Measurements from ENCODE around the gene ELMO1. TPM values are rescaled to one million over a fixed set of nuclear protein-coding genes. Genes with fewer than 3 reads are reported as not detected.

ELMO1 gene
- total and polyA plus RNA-seq, 12 donors, result 7.5 to 46.8 (median 14.9) TPM

GRCh38 chr7:36971515-36972139 is 477.0 kb downstream of the ELMO1 start:
- WGBS, 4 donors, result 78 to 89% (median 82%) methylated on average over 9 of the region's 9 CpGs
- H3K27ac ChIP-seq, result peak overlapping the region in 1 of 5 donors; percentile 10
- DNase-seq, result no peak
- no peaks in the 10 kb centered on the region for H3K9me3 ChIP-seq (replicated peaks in 1 of 3)
- H3K4me1 ChIP-seq (replicated peaks in 1 of 2), result peaks cover 0 to 17% of the 10 kb centered on the region in 2 donors
- intact Hi-C loops (cut with DNase I), result no loop called here
- TF ChIP-seq CTCF (IDR thresholded peaks at IDR 0.05), result no peak
- TF ChIP-seq POLR2A (IDR thresholded peaks at IDR 0.05), result no peak
- H3K36me3 ChIP-seq (replicated peaks in 1 of 2), result no peaks in the 10 kb centered on the region
- no peak overlapping the region for H3K4me3 ChIP-seq
- no peaks in the 10 kb centered on the region for H3K27me3 ChIP-seq

- no peak overlapping the region for H3K4me3 ChIP-seq
- no peaks in the 10 kb centered on the region for H3K27me3 ChIP-seq
- intact Hi-C loops (cut with DNase I), result no loop called here
- TF ChIP-seq POLR2A (IDR thresholded peaks at IDR 0.05), result no peak
- TF ChIP-seq CTCF (IDR thresholded peaks at IDR 0.05), result no peak
- DNase-seq, result no peak
- WGBS, 4 donors, result 85 to 93% (median 90%) methylated on average over 5 of the region's 5 CpGs
- no peaks in the 10 kb centered on the region for H3K9me3 ChIP-seq (replicated peaks in 1 of 3)
- H3K36me3 ChIP-seq (replicated peaks in 1 of 2), result no peaks in the 10 kb centered on the region
- H3K4me1 ChIP-seq (replicated peaks in 1 of 2), result peaks cover 0 to 17% of the 10 kb centered on the region in 2 donors
- H3K27ac ChIP-seq, result peak overlapping the region in 1 of 5 donors; percentile 25
These were observed 477.8 kb downstream of the ELMO1 start for GRCh38 chr7:36970551-36971514.

- TF ChIP-seq POLR2A (IDR thresholded peaks at IDR 0.05) (no peak), CTCF (IDR thresholded peaks at IDR 0.05) (no peak)
- peak in 1 of 7 donors; percentile 15 for DNase-seq
- no peak overlapping the region for H3K4me3 ChIP-seq
- H3K27ac ChIP-seq, result no peak overlapping the region
- H3K4me1 ChIP-seq (replicated peaks in 1 of 2), result peaks cover 0 to 17% of the 10 kb centered on the region in 2 donors
- H3K9me3 ChIP-seq (replicated peaks in 1 of 3), result no peaks in the 10 kb centered on the region
- H3K27me3 ChIP-seq, result no peaks in the 10 kb centered on the region
- no peaks in the 10 kb centered on the region for H3K36me3 ChIP-seq (replicated peaks in 1 of 2)
- intact Hi-C loops (cut with DNase I), result loop anchor here in 1 of 2 donors (5.0 kb wide), 1 partner anchor 213 kb away; no protein-coding TSS in a partner anchor
These were observed 479.3 kb downstream of the ELMO1 start for GRCh38 chr7:36969376-36969775.

GRCh38 chr7:36967387-36967786 is 481.3 kb downstream of the ELMO1 start:
- 27 to 36% (median 31%) methylated on average over 4 of the region's 4 CpGs for WGBS, 4 donors
- Histone ChIP-seq H3K9me3 (replicated peaks in 1 of 3) (no peaks in the 10 kb centered on the region), H3K4me1 (replicated peaks in 1 of 2) (peaks cover 0 to 12% of the 10 kb centered on the region in 2 donors), H3K36me3 (replicated peaks in 1 of 2) (no peaks in the 10 kb centered on the region), H3K27ac (peak overlapping the region in 1 of 5 donors; percentile 18), H3K27me3 (no peaks in the 10 kb centered on the region), H3K4me3 (no peak overlapping the region)
- intact Hi-C loops (cut with DNase I), result loop anchor here in 1 of 2 donors (5.0 kb wide), 1 partner anchor 215 kb away; no protein-coding TSS in a partner anchor
- DNase-seq, result peak; percentile 57 to 87 (median 74)
- TF ChIP-seq POLR2A (IDR thresholded peaks at IDR 0.05) (no peak), CTCF (IDR thresholded peaks at IDR 0.05) (peak; percentile 70 to 87 (median 80))

All from adrenal gland (tissue), 12 donors.